ENCODE results near the gene CABLES1. TPM values are rescaled to one million over a fixed set of nuclear protein-coding genes. Genes with fewer than 3 reads are reported as not detected.
"Not testable (repeated sequence)": the region's sequence is repeated elsewhere in the genome, so short reads cannot be mapped to it uniquely, and the experiment has no call there.

The CABLES1 gene
- total RNA-seq, 1 donor from 2014 or later: 3.2 TPM

DNA sequence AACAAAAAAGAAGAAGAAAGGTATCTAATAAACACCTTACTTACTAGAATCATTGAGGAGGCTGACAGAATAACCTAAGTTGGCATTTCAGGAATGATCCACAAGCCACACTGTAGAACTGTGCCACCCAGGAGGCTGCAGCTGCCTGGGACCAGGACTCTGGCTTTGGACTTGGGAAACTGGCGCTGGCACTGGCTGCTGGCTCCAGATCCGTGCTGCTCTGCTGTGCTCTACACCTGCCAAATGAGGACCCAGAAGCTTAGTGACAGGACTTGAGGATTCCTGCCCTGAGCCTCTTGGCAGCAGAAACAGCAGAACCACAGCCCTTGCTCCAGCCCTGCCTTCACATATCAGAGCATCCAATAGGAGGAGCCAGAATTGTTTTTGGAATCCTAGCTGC is 113.5 kb downstream of the CABLES1 start:
- ATAC-seq (no peak), DNase-seq (no peak)
- intact Hi-C loops (cut with micrococcal nuclease): no loop called here

DNA sequence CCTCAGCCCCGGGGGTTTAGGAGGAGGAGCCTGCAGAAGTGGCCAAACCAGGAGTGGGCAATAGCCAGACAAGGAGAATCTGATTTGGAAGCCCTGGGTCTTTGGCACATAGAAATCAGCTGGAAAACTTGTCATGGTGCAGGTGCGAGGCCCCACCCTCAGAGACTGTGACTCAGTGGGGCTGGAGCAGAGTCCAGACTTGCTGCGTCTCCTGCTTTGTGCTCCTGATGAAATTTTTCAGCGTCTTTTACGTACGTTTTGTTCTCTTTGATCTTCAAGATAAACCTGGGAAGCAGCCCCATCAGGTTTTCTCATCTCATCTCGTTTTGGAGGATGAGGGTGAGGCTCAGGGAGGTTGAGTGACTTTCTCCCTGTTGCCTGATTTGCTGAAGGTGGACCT is 114.1 kb downstream of the CABLES1 start:
- ATAC-seq: no peak
- DNase-seq: no peak
- intact Hi-C loops (cut with micrococcal nuclease): no loop called here

- DNase-seq (peak; percentile 47), ATAC-seq (no peak)
- intact Hi-C loops (cut with micrococcal nuclease): no loop called here
Measured at GRCh38 chr18:23250893-23251656, 115.8 kb downstream of the CABLES1 start.

DNA sequence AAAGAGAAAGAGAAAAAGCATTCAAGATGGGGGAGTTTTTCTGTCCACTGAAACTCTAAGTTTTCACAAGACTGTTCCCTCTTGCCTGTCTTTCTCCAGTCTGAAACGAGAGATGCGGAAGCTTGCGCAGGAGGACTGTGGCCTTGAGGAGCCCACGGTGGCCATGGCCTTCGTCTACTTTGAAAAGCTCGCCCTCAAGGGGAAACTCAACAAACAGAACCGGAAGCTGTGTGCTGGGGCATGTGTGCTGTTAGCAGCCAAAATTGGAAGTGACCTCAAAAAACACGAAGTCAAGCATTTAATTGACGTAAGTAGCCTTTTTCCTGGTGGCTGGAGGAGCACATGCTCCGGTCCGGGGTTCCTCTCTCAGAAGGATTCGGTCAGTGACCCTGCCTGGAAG is 118.3 kb downstream of the CABLES1 start:
- no peak for ATAC-seq
- intact Hi-C loops (cut with micrococcal nuclease): no loop called here
- no peak for DNase-seq

- no peak for DNase-seq
- intact Hi-C loops (cut with micrococcal nuclease): no loop called here
- no peak for ATAC-seq
Measured at GRCh38 chr18:23257137-23257536, 121.9 kb downstream of the CABLES1 start.

- intact Hi-C loops (cut with micrococcal nuclease): no loop called here
- DNase-seq (no peak), ATAC-seq (no peak)
Measured at GRCh38 chr18:23257686-23258565, 122.6 kb downstream of the CABLES1 start.

DNA sequence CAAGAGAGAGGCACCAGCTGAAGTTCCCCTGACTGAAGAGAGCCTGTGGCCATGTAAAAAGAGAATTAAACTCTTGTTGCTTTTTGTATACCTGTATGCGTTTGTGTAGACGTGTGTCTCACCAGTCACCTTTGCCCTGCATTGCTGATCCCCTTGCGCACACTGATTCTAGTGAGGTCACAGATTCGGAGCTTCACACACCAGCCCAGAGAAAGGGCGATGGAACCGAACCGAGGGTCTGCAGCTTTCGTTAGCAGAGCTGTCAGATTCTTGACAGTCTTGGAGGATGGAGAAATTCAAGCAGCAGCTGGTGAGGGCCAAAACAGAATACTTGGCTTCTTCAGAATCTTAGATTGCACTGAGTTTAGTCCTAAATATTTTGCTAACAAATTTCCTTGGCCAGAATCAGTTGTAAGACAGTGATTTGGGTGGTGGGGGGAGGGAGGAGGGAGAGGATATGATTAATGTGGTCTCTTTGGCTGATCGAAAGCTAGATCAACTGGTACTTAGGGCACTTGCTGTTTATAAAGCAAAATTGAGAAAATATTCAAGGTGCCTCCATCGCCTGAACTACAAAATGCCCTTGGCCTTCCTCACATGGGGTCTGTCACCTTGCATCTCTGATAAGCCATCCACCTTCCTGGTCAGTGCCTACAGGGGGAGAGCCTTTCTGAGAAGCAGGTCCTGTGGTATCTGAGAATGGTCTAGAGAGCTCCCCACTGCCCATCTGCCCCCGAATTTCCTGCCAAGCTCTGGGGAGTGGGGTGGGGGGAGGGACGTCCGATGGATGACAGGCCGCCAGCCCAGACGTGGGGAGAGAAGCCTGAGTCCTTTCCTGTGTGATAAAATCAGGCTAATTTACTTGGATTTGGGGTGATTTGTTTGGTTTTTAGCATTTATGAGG is 123.5 kb downstream of the CABLES1 start:
- intact Hi-C loops (cut with micrococcal nuclease): no loop called here
- no peak for DNase-seq
- no peak for ATAC-seq

GRCh38 chr18:23259701-23260681 is 124.7 kb downstream of the CABLES1 start:
- intact Hi-C loops (cut with micrococcal nuclease): no loop called here
- DNase-seq (peak; percentile 88), ATAC-seq (peak; percentile 90)

DNA sequence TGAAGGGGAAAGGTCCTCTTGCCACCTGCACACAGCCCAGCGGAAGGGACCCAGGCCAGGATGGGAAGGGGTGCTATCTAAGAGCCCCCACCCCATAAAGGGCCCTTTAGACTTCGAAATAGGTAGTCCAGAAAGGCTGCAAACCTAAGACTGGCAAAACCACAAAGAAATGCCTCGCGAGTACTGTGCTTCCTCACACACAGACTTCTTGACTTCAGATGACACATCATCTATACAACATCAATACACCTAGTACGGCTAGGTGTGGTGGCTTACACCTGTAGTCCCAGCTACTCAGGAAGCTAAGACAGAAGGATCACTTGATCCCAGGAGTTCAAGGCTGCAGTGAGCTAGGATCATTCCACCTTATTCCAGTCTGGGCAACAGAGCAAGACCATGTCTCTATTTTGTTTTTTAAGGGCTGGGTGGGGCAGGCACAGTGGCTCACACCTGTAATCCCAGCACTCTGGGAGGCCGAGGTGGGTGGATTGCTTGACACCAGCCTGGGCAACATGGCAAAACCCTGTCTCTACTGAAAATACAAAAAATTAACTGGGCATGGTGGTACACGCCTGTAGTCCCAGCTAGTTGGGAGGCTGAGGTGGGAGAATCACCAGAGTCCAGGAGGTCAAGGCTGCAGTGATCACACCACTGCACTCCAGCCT is 125.8 kb downstream of the CABLES1 start:
- DNase-seq (no peak), ATAC-seq (no peak)
- intact Hi-C loops (cut with micrococcal nuclease): no loop called here

DNA sequence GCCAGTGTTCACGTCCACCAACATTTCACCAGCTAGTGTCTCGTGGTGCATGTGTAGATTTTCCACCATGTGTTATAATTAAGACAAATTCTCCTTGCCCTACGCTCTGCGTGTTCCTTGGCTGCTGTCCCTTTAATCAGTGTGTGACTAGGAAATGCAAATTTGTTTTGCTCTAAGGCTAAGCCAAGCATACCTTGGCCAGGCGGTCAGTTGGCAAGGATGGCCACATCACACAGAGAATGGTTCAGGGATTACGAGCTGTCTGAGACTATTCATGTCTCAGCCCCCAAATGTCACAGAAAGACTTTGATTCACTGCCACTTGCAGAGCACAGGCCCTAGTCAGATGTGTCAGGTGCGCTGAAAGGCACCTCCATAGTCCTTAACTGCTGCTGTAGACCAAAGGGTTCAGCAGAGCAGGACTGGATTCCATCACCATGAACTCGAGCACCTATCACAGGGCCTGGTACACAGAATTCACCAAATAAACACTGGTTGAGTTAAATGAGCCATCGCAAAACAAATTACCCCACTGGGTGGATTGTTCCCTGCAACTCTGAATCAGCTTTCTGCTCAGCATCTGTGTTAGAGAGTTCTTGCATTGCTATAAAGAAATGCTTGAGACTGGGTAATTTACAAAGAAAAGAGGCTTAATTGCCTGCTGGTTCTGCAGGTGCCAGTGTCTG is 128.4 kb downstream of the CABLES1 start:
- DNase-seq (no peak), ATAC-seq (no peak)
- intact Hi-C loops (cut with micrococcal nuclease): no loop called here

DNA sequence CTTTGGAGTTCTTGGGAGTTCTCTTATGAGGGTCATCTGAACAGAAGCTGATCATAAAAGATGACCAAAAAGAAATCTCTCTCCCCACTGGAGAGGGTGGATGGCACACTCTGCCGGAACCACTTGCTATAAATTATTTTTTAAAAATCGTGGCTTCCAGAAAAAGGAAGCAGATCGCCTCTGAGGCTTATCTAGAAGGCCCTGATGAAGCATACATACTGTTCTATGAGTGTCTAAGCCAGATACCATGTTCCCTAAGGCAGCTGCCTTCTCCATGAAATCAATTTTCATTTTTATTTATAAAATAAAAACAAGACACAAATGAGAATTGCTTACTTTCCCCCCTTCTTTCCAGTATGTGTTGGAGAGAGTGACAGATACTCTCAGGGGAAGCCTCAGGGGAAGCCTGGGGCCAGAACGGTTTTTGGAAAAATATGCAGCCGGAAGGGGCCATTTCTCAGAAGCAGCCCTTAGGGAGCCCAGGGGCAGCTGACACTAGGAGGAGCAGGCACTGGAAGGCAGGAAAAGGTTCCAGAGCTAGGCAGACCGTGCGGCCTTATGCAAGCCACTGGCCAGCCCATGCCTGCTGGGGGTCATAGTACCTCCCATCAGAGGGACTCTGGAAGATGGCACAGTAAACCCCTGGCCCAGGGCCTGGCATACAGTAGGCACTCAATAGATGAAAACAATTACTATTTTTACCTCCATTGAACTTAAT is 130.6 kb downstream of the CABLES1 start:
- DNase-seq (no peak), ATAC-seq (peak; percentile 72)
- intact Hi-C loops (cut with micrococcal nuclease): no loop called here

DNA sequence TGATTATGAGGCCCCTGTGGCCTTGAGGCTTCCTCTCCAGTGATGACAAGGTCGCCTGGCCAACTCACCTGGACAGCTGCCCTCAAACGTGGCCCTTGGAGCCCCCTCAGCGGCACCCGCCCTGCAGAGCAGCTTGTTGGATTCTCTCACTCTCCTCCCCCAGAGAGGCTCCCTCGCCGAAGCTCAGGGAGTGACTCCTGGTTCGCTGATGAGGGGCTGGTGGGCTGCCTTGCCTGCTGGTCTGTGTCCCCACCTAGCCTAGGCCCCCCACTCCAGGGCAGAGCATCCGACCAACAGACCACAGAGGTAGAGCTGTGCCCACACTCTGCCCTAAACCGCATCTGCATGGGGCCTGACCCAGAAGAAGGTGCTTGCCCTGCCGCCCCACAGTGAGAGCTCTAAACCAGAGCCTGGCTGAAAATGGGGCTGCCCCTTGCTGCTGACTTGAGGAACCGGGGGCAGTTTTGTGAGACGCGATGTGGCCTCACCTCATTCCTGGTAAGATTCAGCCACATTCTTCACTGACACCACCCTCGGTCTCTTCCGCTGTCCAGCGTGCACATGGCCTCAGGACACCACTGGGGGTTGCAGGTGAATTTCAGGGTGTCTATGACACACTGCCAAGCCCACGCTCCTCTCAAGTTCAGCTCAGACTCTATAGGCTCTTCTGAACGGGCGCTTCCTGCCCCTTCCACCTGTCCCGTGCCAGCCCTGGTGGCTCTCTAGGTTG is 131.6 kb downstream of the CABLES1 start:
- ATAC-seq: no peak
- no peak for DNase-seq
- intact Hi-C loops (cut with micrococcal nuclease): no loop called here

DNA sequence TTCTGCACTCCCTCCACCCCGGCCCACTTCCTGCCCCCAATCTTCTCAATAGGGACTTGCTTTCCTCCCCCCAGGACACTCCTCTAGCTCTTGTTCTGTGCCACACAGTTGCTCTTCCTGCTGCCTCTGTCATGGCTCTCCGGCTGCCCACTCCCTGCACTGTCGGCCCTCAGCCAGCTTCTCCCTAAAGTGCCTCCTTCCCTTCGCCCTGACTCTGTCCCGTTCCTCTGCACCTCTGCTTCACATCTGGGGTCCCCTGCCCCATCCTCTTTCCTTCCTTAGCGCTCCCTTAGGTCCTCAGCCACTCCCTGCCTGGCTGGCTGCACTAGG is 132.1 kb downstream of the CABLES1 start:
- ATAC-seq (no peak), DNase-seq (no peak)
- intact Hi-C loops (cut with micrococcal nuclease): no loop called here

GRCh38 chr18:23268641-23269040 is 133.4 kb downstream of the CABLES1 start:
- intact Hi-C loops (cut with micrococcal nuclease): no loop called here
- DNase-seq: no peak
- ATAC-seq: no peak

DNA sequence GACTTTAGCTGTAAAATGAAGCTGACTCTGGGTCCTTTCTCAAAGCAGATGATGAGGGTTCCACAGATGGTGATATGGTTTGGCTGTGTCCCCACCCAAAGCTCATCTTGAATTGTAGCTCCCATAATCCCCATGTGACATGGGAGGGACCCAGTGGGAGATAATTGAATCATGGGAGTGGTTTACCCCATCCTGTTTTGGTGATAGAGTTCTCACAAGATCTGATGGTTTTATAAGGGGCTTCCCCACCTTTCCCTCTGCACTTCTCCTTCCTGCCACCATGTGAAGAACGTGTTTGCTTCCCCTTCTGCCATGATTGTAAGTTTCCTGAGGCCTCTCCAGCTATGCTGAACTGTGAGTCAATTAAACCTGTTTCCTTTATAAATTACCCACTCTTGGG is 133.8 kb downstream of the CABLES1 start:
- intact Hi-C loops (cut with micrococcal nuclease); DNase-seq; ATAC-seq: not testable (repeated sequence)

DNA sequence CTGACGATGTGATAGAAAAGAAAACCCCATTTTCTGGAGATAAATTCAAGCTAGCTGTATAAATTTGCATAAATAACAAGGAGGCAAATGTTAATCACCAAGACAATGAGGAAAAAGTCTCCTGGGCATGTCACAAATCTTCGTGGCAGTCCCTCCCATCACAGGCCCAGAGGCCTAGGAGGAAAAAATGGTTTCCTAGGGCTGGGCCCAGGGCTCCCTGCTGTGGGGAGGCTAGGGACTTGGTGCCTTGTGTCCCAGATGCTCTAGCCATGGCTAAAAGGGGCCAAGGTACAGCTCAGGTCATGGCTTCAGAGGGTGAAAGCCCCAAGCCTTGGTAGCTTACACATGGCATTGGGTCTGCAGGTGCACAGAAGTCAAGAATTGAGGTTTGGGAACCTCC is 134.6 kb downstream of the CABLES1 start:
- ATAC-seq: no peak
- no peak for DNase-seq
- intact Hi-C loops (cut with micrococcal nuclease): no loop called here
